Heart left ventricle (tissue), 13 donors: Measurements from ENCODE around the gene MAP3K20.

Source experiments
- CTCF ChIP-seq, 12 donors: fragments of 200-600 bp; sonication (generic) in 4 of 12; IDR thresholded peaks; one replicate each; pipeline versions ENCODE4 v1.5.0 to v1.8.0; 2018 to 2022; ENCODE audit warnings: antibody characterized with exemption in 12 of 12, mild to moderate bottlenecking in 5 of 12
- POLR2A ChIP-seq, 2 donors: fragments of 450-650 bp; IDR thresholded peaks; one replicate each; pipeline ENCODE4 v1.6.1; 2017; ENCODE audit warnings: antibody characterized with exemption in 2 of 2, mild to moderate bottlenecking in 2 of 2, moderate library complexity in 2 of 2
- donor health status: ischemic (EF 13 %, LVEDD 7.1; RV severe dilation, severe dysfunction).
- donor health status: DM: no; HTN: yes; CAD: no.
- donor health status: DM: no; HTN: no; CAD: no.
- donor health status: ischemic (EF 25% LVEDD 6.9; RV normal size, moderate dysfunction).
- donor health status: ischemic (EF 25% LVEDD 5.7; RV mildly dilated, moderate dysfunction).
- donor health status: ischemic (EF 35%, LVEDD 5.7; RV mildly dilated, moderate dysfunction).
- donor health status: nonischemic (EF 11% LVEDD 7.7; RV severe dilation, severe dysfunction).
- donor health status: DM: yes; HTN: yes; CAD: no.
- donor health status: PGD.
- donor health status: ischemic (EF 29% LVEDD 5.4; RV normal size, mild dysfunction).
- donor health status: nonischemic (EF 23%, LVEDD 6.1; RV moderate dilation, normal function).

GRCh38 chr2:173218326-173219056, 142.8 kb downstream of the MAP3K20 start:
- TF ChIP-seq CTCF (IDR thresholded peaks at IDR 0.05), result no peak
- TF ChIP-seq POLR2A (IDR thresholded peaks at IDR 0.05), result no peak
